ENCODE data around the gene CORO2A.

CORO2A gene

DNA sequence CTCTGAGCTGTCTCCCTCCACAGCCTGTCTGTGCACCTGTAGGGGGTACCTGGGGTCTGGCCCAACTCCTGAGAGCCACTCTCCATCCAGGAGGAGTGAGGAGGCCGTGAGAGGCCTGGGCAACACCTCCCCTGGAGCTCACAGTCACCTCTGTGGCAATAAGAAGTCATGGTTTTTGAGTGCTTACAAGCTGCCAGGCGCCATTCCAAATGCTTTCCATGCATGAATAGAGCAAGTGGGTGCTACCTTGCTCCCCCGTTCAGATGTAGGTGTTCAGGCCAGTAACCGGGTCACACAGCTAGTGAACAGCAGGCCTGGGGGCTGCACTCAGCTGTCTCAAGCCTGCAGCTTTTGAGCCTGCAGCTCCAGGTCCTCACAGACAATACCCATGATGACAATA lies 30.6 kb downstream of the CORO2A start:
- in situ Hi-C loops (cut with MboI; ENCODE audit: low sequenced_read_pairs), result no loop called here
- H3K36me3 ChIP-seq (replicated peaks), result no peaks in the 10 kb centered on the region

DNA sequence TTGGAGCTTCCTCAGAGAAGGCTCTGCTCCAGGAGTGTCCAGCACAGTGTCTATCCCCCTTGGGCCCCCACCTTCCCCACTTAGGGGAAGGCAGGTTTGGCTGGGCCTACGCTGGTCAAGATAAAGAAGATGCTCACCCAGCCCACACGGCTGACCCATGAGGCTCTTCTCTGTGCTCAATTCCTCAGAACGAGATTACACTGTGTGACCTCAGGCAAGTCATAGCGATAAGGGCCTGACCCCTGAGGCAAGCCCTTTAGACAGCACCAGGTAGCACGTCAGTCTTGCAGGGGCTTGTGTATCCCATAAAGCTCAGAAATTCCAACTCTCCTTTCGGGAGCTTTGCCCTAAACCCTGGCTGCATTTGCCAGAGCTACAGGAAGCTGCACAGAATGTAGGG lies 32.6 kb downstream of the CORO2A start:
- no peak for DNase-seq (ENCODE audit: low spot score in 2 of 2)
- Histone ChIP-seq H3K4me3 (no peak overlapping the region), H3K36me3 (replicated peaks) (no peaks in the 10 kb centered on the region; the same call in 1 of the 2 replicates), H3K27me3 (ENCODE audit: low read depth) (no peaks in the 10 kb centered on the region), H3K9me3 (no peaks in the 10 kb centered on the region), H3K4me1 (0 out of 2 replicates have a peak, but pooled peaks cover 4% of the 10 kb centered on the region)
- in situ Hi-C loops (cut with MboI; ENCODE audit: low sequenced_read_pairs), result no loop called here

More for the DNA sequence above, 30.6 kb downstream of the CORO2A start:
- Histone ChIP-seq H3K27me3 (ENCODE audit: low read depth) (no peaks in the 10 kb centered on the region), H3K9me3 (no peaks in the 10 kb centered on the region), H3K4me1 (no peaks in the 10 kb centered on the region), H3K4me3 (no peak overlapping the region)
- no peak for DNase-seq (ENCODE audit: low spot score in 2 of 2)

DNA sequence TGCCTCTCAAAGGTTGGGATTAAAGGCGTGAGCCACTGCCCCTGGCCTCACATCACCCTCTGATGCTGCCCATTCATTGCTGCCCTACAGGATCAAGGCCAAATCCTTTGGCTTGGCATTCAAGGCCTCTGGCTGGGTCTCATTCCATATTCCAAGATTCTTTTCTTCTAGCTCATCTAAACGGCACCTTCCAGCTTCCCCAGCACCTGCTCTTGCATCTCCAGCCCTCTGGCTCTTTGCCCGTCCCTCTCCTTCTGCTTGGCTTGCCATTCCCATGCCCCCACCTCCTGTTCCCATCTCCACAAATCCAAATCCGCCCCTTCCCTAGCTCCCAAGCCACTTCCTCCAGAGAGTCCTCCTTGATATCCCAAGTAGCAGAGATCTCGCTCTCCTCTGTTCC lies 33.1 kb downstream of the CORO2A start:
- no peak for DNase-seq (ENCODE audit: low spot score in 2 of 2)
- 0 out of 2 replicates have a peak, but pooled peaks cover 4% of the 10 kb centered on the region for H3K4me1 ChIP-seq
- no peaks in the 10 kb centered on the region for H3K27me3 ChIP-seq (ENCODE audit: low read depth)
- in situ Hi-C loops (cut with MboI; ENCODE audit: low sequenced_read_pairs), result no loop called here
- no peak overlapping the region for H3K4me3 ChIP-seq
- no peaks in the 10 kb centered on the region for H3K9me3 ChIP-seq
- no peaks in the 10 kb centered on the region; the same call in 1 of the 2 replicates for H3K36me3 ChIP-seq (replicated peaks)

DNA sequence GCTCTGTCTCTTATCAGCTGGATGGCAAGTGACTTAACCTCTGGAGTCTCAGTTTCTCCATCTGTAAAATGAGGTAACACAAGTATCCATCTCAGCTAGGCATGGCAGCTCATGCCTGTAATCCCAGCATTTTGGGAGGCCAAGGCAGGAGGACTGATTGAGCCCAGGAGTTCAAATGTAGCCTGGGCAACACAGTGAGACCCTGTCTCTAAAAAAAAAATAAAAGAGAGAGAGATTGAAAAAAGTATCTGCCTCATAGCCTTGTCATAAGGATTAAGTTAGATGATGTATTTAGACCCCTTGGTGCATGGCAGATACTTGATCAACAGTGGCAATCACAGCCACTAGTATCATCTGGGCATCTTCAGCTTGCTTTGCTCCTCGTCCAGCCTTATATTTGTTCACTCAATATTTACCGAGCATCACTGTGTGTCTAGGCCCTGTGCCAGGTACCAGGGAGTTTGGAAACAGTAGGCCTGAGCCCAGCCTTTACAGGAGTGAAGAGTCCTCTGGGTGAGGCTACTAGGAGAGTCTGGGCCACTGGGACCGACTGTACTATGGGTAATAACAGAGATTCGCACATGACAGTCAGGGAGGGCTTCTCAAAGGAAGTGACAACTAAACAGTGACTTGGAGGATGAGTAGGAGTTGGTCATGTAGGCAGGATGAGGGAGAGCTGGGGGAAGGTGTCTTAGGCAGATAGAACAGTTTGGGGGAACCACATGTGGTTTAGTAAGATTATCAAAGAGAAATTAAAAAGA lies 34.2 kb downstream of the CORO2A start:
- H3K36me3 ChIP-seq (replicated peaks), result no peaks in the 10 kb centered on the region; the same call in 1 of the 2 replicates
- no peak overlapping the region for H3K4me3 ChIP-seq
- DNase-seq (ENCODE audit: low spot score in 2 of 2), result no peak
- H3K9me3 ChIP-seq, result no peaks in the 10 kb centered on the region
- 0 out of 2 replicates have a peak, but pooled peaks cover 4% of the 10 kb centered on the region for H3K4me1 ChIP-seq
- in situ Hi-C loops (cut with MboI; ENCODE audit: low sequenced_read_pairs), result no loop called here
- H3K27me3 ChIP-seq (ENCODE audit: low read depth), result no peaks in the 10 kb centered on the region

DNA sequence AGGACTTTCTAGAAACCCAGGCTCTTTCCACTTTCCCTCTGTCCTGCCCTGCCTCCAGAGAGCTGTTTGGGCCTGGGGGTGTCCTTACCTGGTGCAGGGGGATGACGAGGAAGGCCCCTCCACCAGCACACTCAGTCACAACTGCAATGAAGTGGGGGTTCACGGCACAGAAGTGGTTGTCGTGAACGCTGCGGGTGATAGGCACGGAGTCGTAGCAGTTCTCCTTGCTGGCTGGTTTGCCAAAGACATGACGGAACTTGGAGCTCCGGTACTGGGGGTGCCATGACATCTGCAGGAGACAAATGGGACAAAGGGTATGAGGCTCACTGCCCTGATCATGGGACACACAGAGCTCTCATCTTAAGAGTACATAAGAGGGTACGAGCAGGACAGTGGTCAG lies 35.1 kb downstream of the CORO2A start:
- Histone ChIP-seq H3K27me3 (ENCODE audit: low read depth) (no peaks in the 10 kb centered on the region), H3K4me3 (no peak overlapping the region), H3K4me1 (0 out of 2 replicates have a peak, but pooled peaks cover 4% of the 10 kb centered on the region), H3K36me3 (replicated peaks) (no peaks in the 10 kb centered on the region; the same call in 1 of the 2 replicates), H3K9me3 (no peaks in the 10 kb centered on the region)
- in situ Hi-C loops (cut with MboI; ENCODE audit: low sequenced_read_pairs), result no loop called here
- DNase-seq (ENCODE audit: low spot score in 2 of 2), result no peak

DNA sequence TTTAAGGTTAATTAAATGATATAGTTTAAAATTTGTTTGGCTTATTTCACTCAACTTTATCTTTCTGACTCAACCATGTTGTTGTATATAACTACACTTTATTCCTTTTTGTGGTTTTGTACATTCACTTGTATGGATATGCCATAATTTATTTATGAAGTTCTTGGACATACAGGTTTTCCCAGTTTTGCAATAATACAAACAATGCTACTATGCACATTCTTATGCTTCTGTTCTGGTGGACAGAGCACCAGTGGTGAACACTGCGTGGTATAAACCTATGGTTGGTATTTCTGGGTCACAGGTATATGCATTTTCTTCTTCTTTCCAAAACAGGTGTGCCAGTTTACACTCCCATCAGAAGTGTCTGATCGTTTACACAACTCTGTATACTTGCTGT lies 37.8 kb downstream of the CORO2A start:
- in situ Hi-C loops (cut with MboI; ENCODE audit: low sequenced_read_pairs), result no loop called here
- Histone ChIP-seq H3K9me3 (no peaks in the 10 kb centered on the region), H3K4me3 (no peak overlapping the region), H3K36me3 (replicated peaks) (no peaks in the 10 kb centered on the region; the same call in 1 of the 2 replicates), H3K27me3 (ENCODE audit: low read depth) (no peaks in the 10 kb centered on the region), H3K4me1 (0 out of 2 replicates have a peak, but pooled peaks cover 4% of the 10 kb centered on the region)
- DNase-seq (ENCODE audit: low spot score in 2 of 2), result no peak

DNA sequence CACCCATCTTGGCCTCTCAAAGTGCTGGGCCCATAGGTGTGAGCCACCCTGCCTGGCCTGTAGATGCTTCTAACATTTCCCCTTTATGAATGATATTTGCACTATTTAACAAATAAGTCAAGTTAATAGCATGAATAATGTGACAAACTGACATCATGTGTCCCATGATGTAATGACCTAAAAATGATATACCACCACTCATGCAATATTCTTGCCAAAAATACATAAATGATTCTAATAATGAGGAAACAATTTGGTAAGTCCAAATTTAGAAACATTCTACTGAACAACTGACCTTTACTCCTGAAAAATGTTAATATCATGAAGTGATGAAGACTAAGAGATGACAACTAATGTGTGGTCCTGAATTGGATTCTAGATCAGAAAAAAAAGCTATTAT lies 39.9 kb downstream of the CORO2A start:
- DNase-seq (ENCODE audit: low spot score in 2 of 2), result no peak
- Histone ChIP-seq H3K27me3 (ENCODE audit: low read depth) (no peaks in the 10 kb centered on the region), H3K9me3 (no peaks in the 10 kb centered on the region), H3K36me3 (replicated peaks) (no peaks in the 10 kb centered on the region; the same call in 1 of the 2 replicates), H3K4me1 (0 out of 2 replicates have a peak, but pooled peaks cover 4% of the 10 kb centered on the region), H3K4me3 (no peak overlapping the region)
- in situ Hi-C loops (cut with MboI; ENCODE audit: low sequenced_read_pairs), result no loop called here

DNA sequence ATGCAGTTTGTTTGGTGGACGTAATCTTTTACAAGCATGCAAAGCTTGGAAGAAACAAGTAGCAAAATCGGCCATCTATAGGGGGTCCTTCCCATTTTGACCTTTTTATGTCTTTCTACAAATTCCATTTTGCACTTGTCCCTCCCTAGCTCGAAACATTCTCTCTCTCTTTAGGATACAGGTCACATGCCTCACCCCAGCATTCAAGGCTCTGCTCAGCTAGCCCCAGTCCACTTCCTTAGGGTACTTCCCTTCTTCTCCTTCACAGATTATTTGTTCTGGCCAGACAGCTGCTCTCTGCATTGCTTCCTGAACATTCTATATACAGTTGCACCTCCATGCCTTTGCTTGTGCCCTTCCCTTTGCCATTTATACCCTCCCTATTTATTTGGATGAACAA lies 41.7 kb downstream of the CORO2A start:
- in situ Hi-C loops (cut with MboI; ENCODE audit: low sequenced_read_pairs), result no loop called here
- Histone ChIP-seq H3K9me3 (no peaks in the 10 kb centered on the region), H3K36me3 (replicated peaks) (no peaks in the 10 kb centered on the region), H3K4me3 (no peak overlapping the region), H3K4me1 (0 out of 2 replicates have a peak, but pooled peaks cover 4% of the 10 kb centered on the region), H3K27me3 (ENCODE audit: low read depth) (no peaks in the 10 kb centered on the region)
- DNase-seq (ENCODE audit: low spot score in 2 of 2), result no peak

- DNase-seq (ENCODE audit: low spot score in 2 of 2), result no peak
- no peaks in the 10 kb centered on the region for H3K36me3 ChIP-seq (replicated peaks)
- in situ Hi-C loops (cut with MboI; ENCODE audit: low sequenced_read_pairs), result no loop called here
- no peaks in the 10 kb centered on the region for H3K9me3 ChIP-seq
- no peak overlapping the region for H3K4me3 ChIP-seq
- no peaks in the 10 kb centered on the region for H3K27me3 ChIP-seq (ENCODE audit: low read depth)
- H3K4me1 ChIP-seq, result no peaks in the 10 kb centered on the region
These were observed 42.3 kb downstream of the CORO2A start for GRCh38 chr9:98150164-98150563.

DNA sequence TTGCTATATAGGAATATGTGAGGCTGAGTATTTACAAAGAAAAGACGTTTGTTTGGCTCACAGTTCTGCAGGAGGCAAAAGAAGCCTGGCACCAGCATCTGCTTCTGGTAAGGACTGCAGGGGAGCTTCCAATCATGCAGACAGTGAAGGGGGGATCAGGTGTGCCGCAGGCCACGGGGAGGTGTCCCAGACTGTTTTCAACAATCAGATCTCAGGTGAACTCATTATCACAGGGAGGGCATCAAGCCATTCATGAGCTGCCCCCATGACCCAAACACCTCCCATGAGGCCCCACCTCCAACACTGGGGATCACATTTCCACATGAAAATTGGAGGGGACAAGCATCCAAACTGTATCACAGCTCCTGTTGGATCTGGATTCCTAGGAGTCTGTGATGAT lies 43.0 kb downstream of the CORO2A start:
- in situ Hi-C loops (cut with MboI; ENCODE audit: low sequenced_read_pairs), result no loop called here
- Histone ChIP-seq H3K36me3 (replicated peaks) (no peaks in the 10 kb centered on the region), H3K4me1 (no peaks in the 10 kb centered on the region), H3K27me3 (ENCODE audit: low read depth) (no peaks in the 10 kb centered on the region), H3K9me3 (no peaks in the 10 kb centered on the region), H3K4me3 (no peak overlapping the region)
- no peak for DNase-seq (ENCODE audit: low spot score in 2 of 2)

DNA sequence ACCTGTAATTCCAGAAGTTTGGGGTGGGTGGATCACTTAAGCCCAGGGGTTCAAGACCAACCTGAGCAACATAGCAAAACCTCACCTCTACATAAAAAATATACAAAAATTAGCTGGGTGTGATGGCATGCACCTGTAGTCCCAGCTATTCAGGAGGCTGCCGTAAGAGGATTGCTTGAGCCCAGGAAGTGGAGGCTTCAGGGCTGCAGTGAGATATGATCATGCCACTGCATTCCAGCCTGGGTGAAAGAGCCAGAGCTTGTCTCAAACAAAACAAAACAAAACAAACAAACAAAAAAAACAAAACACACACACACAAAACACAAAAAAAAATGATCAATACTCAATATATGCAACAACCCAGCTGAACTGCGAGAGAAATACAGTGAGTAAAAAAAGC lies 44.0 kb downstream of the CORO2A start:
- Histone ChIP-seq H3K36me3 (replicated peaks) (no peaks in the 10 kb centered on the region), H3K27me3 (ENCODE audit: low read depth) (no peaks in the 10 kb centered on the region), H3K4me1 (no peaks in the 10 kb centered on the region), H3K9me3 (no peaks in the 10 kb centered on the region), H3K4me3 (no peak overlapping the region)
- in situ Hi-C loops (cut with MboI; ENCODE audit: low sequenced_read_pairs), result no loop called here
- no peak for DNase-seq (ENCODE audit: low spot score in 2 of 2)

GRCh38 chr9:98147582-98147981 lies 44.9 kb downstream of the CORO2A start:
- H3K4me1 ChIP-seq, result no peaks in the 10 kb centered on the region
- in situ Hi-C loops (cut with MboI; ENCODE audit: low sequenced_read_pairs), result no loop called here
- no peak for DNase-seq (ENCODE audit: low spot score in 2 of 2)
- no peaks in the 10 kb centered on the region for H3K9me3 ChIP-seq
- H3K4me3 ChIP-seq, result no peak overlapping the region
- H3K27me3 ChIP-seq (ENCODE audit: low read depth), result no peaks in the 10 kb centered on the region
- H3K36me3 ChIP-seq (replicated peaks), result no peaks in the 10 kb centered on the region

DNA sequence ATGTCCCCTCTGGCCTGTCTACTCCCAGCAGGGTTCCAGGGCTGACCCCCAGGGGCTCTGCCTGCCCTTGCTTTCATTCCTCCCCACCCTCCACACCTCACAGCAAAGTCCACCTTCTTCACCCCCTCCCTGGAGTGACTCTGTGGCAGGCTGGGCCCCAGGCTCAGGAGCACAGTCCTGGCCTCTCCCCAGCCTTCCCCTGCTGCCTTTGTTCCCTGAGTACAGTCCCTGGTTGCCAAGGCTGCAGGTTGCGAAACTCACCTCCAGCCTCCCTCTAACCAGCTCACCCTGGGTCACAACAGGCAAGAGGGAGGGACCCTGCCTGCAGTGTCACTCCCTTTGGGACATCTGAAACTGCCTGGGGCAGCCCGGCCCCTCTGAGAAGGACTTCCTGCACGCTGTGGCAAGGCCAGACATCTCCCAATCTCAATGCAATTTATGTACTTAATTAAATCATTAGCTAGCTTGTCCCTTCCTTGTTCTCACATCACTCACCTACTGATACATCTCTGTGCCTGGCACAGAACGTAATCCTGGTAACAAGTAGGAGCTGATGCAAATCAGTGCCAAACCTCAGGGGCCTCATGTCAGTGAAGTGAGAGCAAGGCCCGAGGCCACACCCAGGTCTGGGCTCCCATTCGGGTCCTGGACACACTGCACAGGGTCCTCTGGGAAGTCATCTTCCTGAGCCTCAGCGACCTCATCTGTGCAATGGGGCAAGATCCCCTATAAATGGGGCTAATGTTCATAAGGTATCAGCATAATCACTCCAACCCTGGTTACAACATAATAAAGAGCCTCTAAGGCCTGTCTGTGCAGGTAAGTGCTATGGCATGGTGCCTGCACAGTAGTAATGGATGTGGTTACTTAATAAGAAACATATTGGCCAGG lies 46.1 kb downstream of the CORO2A start:
- Histone ChIP-seq H3K27me3 (ENCODE audit: low read depth) (no peaks in the 10 kb centered on the region), H3K9me3 (no peaks in the 10 kb centered on the region), H3K36me3 (replicated peaks) (no peaks in the 10 kb centered on the region), H3K4me3 (no peak overlapping the region), H3K4me1 (no peaks in the 10 kb centered on the region)
- DNase-seq (ENCODE audit: low spot score in 2 of 2), result peak in 1 of 2 experiments; percentile 45
- in situ Hi-C loops (cut with MboI; ENCODE audit: low sequenced_read_pairs), result no loop called here

GRCh38 chr9:98144631-98145030 lies 47.8 kb downstream of the CORO2A start:
- H3K4me3 ChIP-seq, result no peak overlapping the region
- H3K36me3 ChIP-seq (replicated peaks), result no peaks in the 10 kb centered on the region
- no peaks in the 10 kb centered on the region for H3K27me3 ChIP-seq (ENCODE audit: low read depth)
- in situ Hi-C loops (cut with MboI; ENCODE audit: low sequenced_read_pairs), result no loop called here
- DNase-seq (ENCODE audit: low spot score in 2 of 2), result no peak
- H3K9me3 ChIP-seq, result no peaks in the 10 kb centered on the region
- no peaks in the 10 kb centered on the region for H3K4me1 ChIP-seq
